Renal cortex interstitium (tissue), 11 donors: ENCODE data around the gene TXNRD2. TPM values are rescaled to one million over a fixed set of nuclear protein-coding genes. Genes with fewer than 3 reads are reported as not detected.
"Not testable (repeated sequence)": the region's sequence is repeated elsewhere in the genome, so short reads cannot be mapped to it uniquely, and the experiment has no call there.

ENCODE experiments used
- DNase-seq, 11 donors: peaks; one replicate each; pipeline ENCODE4 v3.0.0-alpha.2; 2013; ENCODE audit warnings: low read depth in 9 of 11, low spot score in 4 of 11; ENCODE audit errors: extremely low read depth in 1 of 11
- polyA plus RNA-seq, 3 donors: library from polyadenylated mRNA; unstranded; fragments of 120-200 nt; gene quantifications; one replicate each; pipeline ENCODE4 v1.2.1, GENCODE V29; 2013; ENCODE audit not compliant: insufficient read length in 3 of 3

TXNRD2 gene
- polyA plus RNA-seq, 3 donors = 22.0 to 32.1 (median 28.2) TPM

DNA sequence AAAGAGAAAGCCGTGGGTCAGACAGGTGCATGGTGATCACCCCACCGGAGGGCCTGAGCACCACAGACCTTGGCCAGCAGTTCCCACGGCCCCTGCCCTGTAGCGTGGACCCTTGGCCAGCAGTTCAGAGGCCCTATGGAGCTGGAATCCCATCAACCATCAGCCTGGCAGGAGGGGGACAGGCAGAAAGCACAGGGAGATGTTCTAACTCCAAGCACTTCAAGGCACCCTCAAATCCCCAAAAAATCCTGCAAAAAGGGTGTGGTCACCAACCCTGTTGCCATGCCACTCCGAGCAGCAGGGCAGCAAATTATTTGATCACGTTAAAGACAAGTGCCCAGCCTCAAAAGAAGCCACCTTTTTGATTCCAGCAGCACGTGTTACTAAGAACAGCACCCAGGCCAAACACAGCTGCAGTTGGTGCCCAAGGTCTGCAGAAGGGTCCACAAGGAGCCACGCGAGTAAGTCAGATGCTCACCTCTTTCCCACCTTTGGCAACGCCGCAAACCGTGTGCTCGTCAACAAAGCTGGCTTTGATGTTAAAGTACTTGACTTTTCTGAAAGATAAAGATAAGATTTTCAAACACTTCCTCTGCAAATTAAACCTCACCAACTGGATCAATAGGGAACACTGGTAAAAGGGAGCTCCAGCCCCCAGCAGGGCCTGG is 26.2 kb downstream of the TXNRD2 start:
- DNase-seq = no peak

DNA sequence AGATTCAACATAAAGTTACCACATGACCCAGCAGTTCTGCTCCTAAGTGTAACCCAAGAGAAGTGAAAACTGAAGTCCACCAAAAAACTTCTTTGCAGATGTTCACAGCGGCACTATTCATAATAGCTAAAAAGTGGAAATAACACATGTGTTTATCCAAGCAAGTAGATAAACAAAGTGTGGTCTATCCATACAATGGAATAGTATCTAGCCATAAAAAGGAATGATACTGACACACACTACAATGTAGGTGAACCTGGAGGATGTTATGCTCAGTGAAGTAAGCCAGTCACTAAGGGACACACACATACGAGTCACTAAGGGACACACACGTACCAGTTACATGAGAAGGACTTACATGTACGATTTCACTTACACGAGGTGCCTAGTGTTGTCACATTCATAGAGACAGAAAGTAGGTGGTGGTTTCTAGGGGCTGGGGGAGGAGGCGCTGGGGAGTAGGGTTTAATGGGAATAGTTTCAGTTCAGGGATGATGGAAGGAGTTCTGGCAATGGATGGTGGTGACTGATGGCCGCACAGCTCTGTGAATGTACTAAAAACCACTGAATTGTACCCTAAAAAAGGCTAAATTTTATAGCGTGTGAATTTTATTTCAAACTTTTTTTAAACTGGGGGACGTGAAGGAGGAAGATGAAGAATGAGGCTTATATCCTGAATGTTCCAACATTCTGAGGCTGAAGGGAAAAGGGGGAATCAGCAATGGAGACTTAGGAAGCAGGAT is 27.2 kb downstream of the TXNRD2 start:
- DNase-seq = no peak

DNA sequence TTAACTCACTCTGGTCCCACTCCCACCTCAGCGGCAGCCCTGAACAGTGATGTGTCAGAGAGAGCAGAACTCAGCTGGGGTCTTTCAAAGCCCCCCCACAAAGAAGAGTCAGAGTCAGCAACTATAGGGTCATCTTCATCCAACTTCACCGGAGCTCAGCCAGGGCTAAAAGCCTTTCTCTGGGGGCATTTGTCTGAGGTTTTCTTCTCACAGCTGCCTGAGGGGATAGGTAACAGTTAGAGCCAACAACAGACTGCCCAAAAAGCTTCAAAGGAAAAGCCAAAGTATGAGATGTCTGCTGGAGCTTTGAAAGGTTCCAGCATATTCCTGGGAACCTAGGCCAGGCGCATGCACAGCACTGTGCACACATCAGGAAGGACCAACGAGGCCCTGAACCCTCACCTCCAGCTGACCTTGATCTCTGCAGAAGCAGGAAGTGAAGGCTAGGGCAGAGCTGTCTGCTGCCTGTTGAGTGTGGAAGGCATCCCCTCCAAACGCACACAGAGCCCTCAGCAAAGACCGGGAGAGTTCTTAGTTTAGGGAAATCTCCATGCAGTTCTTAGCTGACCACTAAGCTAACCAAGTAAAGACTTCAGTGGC is 28.2 kb downstream of the TXNRD2 start:
- DNase-seq = no peak

DNA sequence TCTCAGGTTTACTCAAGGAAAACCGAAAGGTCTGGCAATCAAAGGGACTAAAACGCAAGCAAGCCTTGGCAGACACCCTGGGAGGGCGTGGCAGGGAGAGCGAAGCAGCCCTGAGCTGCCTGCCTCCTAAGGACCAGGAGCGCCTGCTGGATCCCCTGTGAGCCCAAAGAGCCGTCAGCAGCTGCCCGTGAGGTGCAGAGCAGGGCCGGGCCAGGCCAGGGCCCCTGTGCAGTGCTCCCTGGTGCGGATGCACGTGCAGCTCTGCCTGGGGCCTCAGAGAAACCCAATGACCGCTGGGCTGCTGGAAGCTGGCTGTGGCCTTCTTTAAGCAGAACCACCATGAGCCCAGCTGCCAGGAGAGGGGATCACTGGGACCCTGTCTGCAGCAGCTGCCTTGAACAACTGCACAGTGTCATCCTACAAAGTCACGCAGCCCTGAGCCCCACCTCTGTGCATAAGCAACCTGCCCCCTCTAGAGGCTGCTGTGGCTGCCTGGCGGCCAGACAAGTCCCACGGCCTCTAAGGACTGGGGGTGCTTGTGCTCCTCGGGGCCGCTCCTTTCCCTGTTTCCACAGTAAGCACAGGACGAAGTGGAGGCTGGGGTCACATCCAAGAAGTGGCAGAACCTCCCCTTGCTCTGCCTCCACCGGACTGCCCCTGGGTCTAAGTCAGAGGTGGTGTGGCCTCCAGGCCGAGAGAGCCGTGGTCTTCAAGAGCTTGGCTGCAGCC is 29.2 kb downstream of the TXNRD2 start:
- no peak for DNase-seq

DNA sequence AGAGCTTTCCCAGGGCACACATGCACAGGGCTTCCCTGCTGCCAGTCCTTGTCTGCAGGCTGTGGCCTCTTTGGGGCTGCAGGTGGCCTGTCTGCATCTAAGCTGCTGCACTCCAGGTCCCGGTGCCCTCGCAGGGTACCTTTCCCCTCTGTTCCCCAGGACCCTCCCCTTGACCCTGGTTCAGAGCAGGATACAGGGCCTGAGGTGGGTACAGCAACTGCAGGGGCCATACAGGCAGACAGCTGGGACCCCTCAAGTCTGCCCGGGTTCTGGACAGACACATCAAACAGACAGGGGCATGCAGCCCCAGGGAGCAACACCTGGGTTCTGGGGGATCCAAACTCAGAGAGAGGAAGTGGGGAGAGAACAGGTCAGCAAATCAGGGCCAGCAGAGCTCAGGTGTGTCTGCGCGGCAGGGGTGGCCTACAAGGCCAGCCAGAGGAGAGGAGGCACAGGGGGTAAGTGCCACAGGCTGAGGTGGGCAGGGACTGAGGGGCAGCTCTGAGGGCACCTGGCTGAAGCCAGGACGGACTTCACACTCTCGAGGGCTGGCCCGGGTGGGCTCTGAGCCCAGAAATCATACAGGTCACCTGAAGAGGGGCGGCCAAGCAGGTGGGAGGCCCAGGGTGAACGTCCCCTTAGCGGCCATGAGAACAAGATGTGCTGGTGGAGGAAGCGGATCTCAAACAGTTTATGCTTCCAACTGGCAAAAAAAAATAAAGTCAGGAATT is 29.9 kb downstream of the TXNRD2 start:
- no peak for DNase-seq

DNA sequence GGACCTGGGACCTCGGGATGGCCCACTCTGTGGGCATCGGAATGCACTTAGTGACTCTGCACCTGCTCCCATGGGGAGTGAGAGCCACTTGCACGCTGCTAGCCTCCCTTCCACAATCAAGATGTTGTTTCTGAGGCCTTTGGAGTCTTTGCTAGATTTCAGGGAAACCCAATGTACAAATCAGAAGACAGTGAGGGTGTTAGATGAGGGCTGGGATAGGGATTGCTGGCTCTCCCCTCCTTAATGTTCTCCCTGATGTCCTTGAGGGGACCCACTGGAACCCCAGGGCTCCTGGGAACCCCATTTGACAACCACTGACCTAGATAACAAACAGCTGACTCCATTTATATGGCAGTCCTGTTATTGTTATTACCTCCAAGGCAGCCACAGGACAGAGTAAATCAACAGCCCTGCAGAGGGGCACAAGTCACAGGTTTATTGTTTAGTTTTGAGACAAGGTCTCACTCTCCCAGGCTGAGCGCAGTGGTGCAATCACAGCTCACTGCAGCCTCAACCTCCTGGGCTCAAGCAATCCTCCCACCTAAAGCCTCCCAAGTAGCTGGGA is 31.4 kb downstream of the TXNRD2 start:
- DNase-seq = no peak

DNA sequence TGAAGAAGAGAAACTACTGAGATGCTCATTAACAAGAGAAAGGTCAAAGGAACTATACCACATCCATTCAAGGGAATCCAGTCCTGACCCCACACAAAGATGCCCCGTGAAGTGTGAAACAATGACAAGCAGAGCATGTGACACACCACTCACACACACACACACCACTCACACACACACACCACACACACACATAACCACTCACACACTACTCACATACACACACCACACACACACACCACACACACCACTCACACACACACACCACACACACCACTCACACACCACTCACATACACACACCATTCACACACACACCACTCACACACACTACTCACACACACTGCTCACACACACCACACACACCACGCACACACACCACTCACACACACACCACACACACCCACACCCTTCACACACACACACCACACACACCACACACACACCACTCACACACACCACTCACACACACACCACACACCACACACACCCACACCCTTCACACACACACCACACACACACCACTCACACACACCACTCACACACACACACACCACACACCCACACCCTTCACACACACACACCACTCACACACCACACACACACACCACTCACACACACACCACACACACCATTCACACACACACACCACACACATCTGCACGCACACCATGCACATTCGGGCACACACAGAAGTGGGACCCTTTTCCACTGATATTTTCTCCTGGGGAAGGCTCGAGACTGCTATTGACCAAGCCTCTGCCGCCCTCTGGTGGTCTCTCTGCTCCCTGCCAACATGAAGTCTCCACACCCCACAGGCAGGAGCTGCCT is 32.1 kb downstream of the TXNRD2 start:
- peak in 7 of 11 donors; percentile 60 to 80 (median 67) for DNase-seq

DNA sequence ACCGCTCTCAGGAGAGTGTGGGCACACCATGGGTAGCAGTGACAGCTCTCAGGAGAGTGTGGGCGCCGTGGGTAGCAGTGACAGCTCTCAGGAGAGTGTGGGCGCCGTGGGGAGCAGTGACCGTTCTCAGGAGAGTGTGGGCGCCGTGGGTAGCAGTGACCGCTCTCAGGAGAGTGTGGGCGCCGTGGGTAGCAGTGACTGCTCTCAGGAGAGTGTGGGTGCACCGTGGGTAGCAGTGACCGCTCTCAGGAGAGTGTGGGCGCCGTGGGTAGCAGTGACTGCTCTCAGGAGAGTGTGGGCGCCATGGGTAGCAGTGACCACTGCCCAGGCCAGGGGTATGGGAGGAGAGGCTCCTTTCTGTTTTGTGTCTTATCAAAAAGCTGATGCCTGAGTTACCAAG is 33.7 kb downstream of the TXNRD2 start:
- not testable (repeated sequence) for DNase-seq

DNA sequence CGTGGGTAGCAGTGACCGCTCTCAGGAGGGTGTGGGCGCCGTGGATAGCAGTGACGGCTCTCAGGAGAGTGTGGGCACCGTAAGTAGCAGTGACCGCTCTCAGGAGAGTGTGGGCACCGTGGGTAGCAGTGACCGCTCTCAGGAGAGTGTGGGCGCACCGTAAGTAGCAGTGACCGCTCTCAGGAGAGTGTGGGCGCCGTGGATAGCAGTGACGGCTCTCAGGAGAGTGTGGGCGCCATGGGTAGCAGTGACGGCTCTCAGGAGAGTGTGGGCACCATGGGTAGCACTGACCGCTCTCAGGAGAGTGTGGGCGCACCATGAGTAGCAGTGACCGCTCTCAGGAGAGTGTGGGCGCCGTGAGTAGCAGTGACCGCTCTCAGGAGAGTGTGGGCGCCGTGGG is 34.8 kb downstream of the TXNRD2 start:
- not testable (repeated sequence) for DNase-seq

DNA sequence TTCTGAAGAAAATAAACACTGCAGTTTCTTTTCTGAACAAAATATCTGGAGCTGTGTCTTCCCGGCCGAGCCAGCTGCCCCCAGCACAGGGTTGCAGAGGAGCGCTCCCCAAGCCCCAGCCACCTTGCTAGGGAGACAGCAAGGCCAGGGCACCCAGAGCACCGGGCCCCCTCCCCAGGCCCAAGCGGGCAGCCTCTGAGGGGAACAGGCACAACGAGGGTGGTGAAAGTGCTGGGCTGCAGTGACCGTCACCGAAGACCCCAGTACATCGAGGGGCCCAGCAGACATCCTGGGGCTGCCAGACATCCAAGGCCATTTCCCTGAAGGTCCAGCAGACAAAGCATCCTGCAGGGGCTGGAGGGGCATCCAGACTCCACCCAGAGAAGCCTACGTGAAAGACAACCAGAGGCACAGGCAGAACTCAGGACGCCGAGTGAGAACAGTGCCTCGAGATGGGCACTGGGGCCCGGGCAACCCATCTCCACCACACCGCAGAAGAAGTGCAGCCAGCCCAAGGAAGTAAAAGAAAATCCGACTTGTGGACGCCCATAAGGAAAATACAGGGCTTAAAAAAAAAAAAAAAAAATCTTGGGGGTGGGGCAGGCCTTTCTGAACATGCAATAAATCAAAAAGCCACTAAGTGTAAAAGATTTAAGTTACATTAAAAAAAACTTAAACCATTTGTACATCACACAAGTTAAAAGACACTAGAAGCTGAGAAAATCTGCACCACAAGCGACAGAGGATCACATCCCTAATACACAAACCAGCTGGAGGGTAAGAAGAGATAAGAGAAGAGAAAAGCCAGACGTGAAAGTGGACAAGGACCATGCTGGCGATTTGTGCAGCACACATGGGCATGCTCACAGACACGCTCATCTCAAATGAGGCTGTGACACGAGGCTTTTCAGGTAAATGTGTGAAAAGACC is 36.0 kb downstream of the TXNRD2 start:
- DNase-seq = no peak

DNA sequence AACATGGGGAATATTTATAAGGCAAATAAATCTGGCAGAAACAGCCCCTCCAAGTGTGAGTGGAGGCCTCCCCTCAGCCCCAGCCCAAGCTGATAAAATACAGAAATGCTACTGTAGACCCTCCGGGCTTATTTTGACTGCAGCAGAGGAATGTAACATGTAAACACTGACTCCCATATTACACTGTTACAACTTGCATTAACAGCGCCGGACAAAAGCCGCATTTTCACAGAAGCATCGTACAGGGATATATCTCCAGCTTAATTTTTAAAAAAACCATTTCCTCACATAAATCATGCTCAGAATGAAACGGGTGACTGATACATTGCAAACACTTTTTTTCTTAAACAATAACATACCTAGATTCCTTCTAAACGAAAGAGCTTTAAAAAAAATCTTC is 36.7 kb downstream of the TXNRD2 start:
- DNase-seq = no peak

DNA sequence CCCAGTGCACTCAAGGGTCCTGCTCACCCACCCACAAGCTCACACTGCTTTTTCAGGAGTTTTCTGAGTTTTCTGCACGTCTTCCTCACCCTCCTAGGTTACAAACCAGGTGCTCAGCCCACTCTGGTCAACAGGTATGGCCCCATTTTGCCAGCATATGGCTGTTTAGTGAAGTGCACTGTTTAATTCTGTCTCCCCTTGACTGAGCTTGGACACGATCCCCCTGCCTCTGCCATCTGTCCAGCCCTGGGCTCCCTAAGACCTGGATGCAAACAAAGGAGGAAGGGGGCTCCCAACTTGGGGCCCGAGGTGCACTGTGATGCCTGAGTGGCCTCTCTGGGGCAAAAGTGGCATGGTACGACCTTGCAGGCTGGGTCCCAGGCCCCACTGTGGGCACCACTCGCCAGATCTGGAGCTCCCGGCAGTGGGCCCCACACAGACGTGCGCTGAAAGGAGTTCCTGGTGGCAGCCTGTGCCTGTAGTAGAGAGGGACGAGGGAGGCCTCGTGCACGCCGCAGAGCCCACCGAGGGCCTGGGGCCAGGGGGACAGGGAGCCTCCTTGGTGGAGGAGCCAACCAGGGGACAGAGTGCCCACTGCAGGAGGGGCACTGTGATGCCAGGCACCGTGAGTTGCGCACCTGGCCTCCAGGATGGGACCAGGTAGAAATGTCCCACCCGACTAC is 37.3 kb downstream of the TXNRD2 start:
- DNase-seq = no peak

DNA sequence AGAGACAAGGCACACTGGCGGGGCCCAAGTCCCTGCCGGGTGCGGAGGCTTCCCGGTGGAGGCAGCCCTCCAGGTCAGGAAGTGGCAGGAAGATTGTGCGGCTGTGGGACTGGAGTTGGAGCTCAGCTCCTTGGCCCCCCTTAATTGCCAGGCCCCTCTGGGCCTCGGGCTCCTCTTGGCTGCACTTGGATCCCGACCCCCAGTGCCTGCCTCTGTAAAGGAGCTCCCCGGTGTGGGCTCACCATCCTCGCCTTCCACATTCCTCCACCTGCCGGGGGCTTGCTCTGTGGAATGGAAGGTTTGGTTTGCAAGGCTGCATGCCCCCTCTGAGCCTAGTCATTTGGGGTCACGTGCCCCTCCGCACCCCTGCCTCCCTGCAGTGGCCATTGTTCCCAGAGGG is 38.1 kb downstream of the TXNRD2 start:
- no peak for DNase-seq

DNA sequence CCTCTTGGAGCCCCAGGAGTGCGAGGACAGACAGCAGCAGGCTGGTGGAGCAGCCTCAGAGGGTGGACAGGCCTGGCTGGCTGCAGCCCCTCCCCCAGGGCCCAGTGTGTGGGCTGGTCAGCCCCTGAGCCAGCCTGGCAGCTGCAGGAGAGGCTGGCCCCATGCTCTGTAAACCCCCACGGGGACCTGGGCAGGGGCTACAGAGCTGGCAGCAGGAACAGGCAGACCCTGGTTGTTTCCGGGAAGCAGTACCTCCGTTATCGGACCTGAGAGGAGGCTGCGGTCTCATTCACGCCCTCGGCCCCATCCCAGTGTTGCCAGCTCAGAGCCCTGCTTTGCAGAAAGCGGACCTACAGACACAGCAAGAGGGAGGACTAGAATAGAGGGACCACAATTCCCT is 38.6 kb downstream of the TXNRD2 start:
- DNase-seq = no peak

DNA sequence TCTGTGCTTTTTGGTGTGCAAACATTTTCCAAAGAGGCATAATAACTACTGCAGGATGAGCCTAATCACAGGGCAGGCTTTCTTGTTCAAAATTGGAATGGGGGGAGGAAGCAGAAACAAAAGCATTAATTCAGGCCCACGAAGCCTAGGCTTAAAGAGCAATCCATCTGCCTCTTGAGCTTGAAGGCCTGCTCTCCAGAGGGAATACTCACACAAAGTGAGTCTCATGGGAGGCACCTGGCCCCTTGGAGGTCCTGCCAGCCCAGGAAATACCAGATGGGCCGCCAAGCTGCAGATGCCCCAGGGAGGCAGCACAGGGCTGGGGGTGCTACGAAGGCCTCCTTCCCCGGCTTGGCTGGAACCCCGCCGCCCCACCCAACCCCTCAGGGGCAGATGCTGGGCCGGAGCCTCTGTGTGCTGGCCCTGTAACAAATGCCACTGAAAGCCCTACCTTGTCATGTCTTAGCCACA is 39.3 kb downstream of the TXNRD2 start:
- no peak for DNase-seq

DNA sequence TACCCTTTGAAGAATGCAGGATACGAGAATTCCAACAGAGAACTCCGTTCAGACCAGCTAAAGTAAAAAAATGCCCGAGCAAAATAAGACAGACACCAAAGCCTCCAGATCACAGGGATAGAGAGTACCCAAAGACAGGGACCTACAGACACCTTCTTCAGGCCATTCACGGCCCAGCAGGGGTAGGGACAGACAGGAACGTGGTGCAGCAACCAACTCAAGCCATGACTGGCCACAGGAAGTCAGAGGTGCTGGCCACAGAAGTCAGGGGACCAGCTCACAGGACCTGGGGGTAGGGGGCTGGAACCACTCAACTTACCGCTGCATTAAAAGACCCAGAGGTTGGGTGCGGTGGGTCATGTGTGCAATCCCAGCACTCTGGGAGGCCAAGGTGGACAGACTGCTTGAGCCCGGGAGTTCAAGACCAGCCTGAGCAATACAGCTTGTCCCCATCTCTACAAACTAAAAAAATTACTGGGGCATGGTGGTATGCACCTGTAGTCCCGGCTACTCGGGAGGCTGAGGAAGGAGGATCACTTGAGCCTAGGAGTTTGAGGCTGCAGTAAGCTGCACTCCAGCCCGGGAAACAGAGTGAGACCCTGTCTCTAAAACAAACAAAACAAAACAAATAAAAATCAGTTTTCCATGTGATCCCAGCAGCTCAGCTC is 39.9 kb downstream of the TXNRD2 start:
- no peak for DNase-seq
